ENCODE data around the gene TM9SF3.
A peak's percentile ranks its signal among the peaks of the same experiment; 100 is the strongest.
"Not testable (repeated sequence)": the region's sequence is repeated elsewhere in the genome, so short reads cannot be mapped to it uniquely, and the experiment has no call there.

TM9SF3 gene

DNA sequence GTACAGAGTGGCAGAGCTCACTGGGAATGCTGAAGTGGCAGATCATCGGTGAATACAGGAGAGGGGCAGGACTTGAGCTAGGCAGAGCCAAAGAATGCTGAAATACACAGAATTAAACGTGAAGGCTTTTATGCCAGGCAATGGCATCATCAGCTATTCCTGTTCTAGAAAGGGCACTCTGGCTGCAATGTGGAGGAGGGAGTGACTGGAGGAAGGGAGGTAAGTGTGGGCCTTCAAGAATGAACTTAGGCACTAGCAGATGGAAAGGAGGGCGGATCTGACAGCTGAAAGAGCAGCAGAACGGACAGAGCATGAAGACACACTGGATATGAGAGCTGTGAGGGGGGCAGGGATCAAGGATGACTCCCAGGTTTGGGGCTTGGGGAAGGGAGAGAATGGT is 12.0 kb upstream of the TM9SF3 start:
- DNase-seq: no peak

DNA sequence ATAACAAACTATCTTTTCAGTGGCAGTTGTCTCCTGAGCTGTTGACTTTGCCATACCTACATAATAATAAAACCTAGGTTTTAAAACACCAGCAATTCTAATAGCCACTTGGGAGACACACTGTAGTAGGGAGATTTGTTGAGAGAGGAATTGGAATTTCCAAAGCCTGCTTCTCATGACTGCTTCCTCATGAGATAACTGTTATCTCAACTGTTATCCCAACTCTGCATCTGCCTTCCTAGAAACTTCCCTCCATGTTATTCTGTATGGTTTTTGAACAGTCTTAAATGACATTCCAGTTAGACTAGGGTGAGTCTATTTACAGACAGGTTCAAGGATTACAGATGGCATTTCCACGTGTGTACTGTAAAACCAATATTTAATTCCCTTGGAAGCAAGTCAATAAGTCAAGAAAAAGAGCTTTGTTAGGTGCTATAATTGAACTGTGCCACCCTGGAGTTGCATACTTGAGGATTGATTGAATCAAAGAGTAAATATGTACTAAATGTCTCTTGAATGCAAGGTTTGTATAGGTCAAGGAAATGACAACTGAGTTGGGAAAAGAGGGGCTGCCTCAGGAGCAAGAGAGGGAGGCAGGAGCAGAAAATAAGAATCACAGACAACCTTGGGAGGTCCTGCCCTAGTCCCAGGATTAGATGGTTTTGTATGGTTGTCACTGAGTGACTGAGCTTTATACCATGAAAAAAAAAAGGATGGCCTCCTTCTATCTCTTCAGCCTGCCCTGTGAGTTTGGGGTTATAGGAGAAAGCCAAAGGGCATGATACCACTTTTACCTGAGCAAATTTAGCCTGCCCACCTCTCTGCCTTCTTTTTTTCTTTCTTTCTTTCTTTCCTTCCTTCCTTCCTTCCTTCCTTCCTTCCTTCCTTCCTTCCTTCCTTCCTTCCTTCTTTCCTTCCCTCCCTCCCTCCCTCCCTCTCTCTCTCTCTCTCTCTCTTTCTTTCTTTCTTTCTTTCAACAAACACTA is 9.9 kb upstream of the TM9SF3 start:
- no peak for DNase-seq

DNA sequence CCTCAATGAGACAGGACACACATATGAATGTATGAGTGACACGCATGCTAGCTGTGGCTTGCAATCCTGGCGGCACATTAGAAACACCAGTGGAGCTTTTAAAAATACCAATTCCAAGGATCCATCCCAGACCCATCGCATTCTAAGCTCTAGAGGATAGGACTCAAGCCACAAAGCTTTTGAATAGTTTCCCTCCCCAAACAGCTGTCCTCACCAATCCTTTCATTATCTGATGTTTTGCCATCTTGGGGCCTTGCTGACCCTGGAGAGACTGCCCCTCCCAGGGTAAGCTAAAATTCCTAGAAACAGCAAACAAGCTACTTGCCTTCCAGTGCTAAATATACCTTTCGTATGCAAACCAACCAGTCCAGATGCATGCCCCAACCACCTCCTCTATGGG is 8.9 kb upstream of the TM9SF3 start:
- DNase-seq: no peak

GRCh38 chr10:96591946-96592345 is 5.1 kb upstream of the TM9SF3 start:
- no peak for DNase-seq

DNA sequence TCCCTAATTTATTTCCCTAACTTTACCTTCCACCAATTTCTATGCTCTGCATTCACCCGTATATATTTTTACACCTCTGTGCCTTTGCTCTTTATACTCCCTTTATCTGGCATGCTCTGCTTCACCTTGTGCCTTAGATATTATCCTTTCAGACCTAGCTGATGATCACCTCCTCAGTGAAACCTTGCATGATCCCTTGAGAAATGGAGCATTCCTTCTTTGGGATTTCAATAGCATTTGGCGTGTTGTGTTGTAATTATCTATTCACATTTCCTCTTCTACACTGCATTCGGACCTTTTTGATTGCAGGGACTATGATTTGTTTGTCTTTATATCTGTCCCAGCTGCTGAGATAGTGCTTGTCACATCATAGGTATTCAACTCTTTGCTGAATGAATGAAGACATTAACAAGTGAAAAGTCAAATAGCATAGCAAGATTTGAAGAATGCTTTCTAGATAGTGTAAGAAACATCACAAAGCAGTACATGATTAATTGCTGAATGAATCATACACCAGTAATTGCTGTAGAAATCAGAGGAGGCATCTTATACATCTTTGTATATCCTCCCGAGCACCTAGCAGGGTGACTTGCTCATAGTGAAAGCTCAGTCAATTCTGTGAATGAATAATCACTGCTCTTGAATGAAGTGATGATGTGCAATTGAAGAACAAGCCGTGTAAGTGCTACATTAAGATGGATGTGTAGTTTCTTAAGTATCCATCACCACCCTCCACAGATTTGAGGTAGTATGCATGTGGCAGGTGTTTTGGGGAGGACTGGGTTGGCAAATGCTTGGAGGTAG is 2.0 kb upstream of the TM9SF3 start:
- no peak for DNase-seq

GRCh38 chr10:96588060-96588554 is 1.3 kb upstream of the TM9SF3 start:
- no peak for DNase-seq

DNA sequence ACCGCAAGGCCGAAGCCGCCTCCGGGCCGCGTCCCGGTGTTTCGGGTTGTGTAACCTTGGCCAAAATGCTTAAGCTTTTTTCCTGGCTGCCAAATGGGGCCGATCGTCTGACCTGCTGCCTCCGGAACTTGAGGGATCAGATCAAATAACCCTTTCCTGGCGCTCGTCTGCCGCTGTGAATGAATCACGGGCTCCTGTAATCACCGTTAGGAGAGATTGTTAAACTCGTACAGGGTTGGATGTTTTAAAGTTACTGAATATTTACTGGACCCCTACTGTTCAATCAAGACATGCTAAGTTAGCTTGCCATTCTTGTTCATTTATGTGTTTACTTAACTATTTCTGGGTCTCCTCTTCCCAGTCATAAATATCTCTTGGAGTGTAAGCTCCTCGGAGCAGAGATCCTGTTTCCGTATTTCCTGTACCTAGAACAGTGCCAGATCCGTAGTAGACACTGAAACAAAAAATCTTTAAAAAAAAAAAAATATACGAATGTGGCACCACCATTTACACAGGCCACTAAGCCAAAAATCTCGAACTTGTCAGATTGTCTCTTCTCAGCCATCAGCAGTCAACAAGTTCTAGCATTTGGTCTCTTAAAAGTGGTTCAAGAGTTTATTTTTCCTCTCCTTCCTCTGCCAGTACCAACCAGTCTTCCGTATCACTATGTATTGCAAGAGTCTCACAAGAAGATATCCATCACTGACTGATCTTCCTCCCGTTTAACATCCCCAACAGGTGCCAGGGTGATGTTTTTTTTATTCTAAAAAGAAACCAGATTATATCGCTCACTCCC is 650 bp upstream of the TM9SF3 start:
- DNase-seq: no peak

DNA sequence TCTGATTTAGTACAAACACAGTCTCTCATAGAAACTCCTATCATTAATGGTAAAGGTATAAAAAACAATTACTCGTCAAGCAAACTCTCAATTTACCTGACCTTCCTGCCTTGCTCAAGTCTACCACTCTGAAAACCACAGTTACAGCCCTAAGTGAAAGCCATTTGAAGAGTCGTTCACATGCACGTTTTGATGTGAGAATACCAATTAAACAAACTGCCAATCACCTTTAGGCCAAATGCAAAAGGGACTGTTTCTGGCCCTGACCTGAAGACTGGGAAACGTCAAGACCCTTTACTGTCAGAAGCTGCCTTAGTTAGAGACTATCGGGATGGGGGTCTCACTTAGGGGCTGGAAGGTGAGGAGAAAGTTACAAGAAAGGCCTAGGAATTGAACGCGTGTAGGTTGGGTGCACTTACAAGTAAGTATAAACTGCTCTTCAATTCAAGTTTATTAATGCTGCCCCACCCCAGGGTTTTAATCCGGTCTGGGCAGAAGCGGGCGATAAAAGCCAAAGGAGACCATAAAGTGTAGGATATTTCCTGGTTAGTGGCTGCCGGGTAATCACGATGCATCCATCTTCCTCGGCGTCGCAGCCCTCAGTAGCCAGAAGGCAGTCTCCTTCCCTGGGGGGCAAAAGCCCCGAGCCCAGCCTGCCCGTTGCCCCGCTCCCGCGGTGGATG is 935 bp downstream of the TM9SF3 start:
- DNase-seq: peak; percentile 35

DNA sequence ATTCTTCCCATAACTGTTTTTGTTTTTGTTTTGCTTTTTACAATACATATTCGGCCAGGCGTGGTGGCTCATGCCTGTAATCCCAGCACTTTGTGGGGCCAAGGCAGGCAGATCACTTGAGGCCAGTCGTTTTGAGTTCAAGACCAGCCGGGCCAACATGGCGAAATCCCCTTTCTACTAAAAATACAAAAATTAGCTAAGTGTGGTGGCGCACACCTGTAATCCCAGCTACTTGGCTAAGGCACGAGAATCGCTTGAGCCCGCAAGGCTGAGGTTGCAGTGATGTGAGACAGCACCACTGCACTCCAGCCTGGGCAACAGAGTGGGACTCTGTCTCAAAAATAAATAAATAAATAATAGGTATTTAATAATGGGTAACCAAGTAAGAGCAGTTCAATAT is 2.3 kb downstream of the TM9SF3 start:
- DNase-seq: no peak

- no peak for DNase-seq
Observed at GRCh38 chr10:96584035-96584434, 2.8 kb downstream of the TM9SF3 start.

DNA sequence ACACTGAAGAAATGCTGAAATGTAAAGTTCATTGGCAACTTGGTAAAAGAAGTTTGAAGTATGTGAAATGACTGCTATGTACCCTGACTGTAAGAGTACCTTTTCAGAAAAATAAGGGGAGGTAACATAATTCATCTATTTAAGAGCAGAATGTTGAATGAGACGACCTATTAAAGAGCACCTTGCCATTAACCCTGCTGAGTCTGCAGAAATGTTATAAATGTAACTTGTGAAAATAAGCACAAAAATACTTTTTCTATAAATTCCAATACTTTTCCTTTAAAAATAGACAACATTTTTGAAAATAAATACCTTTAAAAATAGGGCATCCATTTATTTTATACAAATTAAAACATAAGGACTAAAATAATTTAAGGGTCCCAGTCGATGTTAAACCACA is 7.7 kb downstream of the TM9SF3 start:
- DNase-seq: no peak

DNA sequence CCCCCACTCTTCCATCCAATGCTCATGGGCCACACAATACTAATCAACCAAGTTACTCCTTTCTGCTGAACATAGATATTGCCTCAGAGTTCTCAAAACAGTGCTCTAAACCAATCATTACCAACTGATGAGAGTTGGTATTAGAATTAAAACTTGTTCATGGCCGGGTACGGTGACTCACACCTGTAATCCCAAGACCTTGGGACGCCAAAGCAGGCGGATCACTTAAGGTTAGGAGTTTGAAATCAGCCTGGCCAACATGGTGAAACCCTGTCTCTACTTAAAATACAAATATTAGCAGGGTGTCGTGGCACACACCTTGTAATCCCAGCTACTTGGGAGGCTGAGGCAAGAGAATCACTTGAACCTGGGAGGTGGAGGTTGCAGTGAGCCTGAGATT is 8.2 kb downstream of the TM9SF3 start:
- no peak for DNase-seq

GRCh38 chr10:96578022-96578421 is 8.8 kb downstream of the TM9SF3 start:
- no peak for DNase-seq

GRCh38 chr10:96577069-96577468 is 9.7 kb downstream of the TM9SF3 start:
- DNase-seq: no peak

DNA sequence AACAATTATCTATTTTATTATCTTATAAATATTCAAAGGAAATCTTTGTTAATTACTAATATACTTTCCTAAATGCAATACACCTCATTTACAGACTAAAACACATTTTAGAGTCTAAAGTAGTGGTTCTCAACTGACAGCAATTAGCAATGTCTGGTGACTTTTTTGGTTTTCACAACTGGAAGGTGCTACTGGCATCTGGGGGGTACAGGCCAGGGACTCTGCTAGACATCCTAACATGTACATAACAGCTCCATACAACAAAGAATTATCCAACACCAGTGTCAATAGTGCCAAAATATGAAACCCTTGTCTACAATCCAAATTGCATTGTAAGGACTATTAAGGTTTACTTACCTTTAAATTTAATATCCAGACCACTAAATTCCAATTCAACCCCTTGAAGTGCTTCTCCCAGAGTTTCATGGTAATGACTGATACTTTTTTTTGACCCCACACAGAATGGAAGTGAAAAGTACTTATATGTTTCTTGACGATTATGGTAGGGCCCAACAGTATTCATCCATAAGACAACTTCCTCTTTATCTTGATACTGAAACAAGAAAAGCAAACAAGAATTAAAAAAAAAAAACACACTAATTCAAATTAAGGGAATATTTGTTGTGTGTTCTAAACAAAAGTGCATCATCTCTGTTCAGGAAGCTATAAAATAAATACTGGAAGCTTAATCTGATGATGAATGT is 10.4 kb downstream of the TM9SF3 start:
- no peak for DNase-seq

GRCh38 chr10:96574564-96574963 is 12.2 kb downstream of the TM9SF3 start:
- not testable (repeated sequence) for DNase-seq

DNA sequence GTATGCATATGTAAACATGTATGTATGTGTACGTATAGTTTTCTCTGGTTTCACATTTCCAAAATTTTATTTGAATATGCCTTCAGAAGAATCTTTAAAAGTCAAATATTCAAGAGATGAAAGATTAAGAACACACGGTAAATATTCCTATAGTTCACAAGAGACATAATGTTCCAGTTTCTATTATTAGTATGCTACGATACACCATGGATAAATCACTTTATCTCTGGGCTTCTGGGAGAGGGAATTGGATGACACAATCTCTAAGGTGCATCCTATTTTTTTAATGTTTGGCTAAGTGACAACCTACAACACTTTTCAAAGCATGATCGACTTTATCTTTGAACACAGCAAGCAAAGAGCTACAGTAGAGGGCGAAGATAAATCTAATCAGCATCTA is 13.8 kb downstream of the TM9SF3 start:
- no peak for DNase-seq

GRCh38 chr10:96570983-96571964 is 15.5 kb downstream of the TM9SF3 start:
- no peak for DNase-seq

DNA sequence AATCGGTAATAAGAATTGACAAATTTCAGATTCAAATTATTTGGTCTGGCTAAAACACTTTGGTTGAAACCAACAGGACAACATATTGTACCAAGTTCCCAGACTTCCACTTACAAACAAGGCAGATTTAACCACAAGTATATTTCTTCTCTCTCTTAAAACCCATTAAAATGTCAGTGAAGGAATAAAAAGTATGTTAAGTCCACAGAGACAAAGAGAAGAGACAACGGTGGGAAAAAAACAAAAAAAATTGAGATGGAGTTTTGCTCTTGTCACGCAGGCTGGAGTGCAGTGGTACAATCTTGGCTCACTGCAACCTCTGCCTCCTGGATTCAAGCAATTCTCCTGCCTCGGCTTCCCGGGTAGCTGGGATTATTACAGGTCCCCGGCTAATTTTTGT is 16.3 kb downstream of the TM9SF3 start:
- DNase-seq: no peak

GRCh38 chr10:96568402-96568801 is 18.4 kb downstream of the TM9SF3 start:
- DNase-seq: no peak
